IMR-90 (cell line): ENCODE data around the gene CST1. TPM values are rescaled to one million over a fixed set of nuclear protein-coding genes. Genes with fewer than 3 reads are reported as not detected.
"Not testable (repeated sequence)": the region's sequence is repeated elsewhere in the genome, so short reads cannot be mapped to it uniquely, and the experiment has no call there.

Experiments used
- ATAC-seq: fragments of 200-7000 bp; cut with Tn5 transposase; 2 replicates; pipeline ENCODE4 v1.9.1; 2020; ENCODE audit warnings: low read depth, mild to moderate bottlenecking, moderate library complexity
- BruUV-seq: library from RNA; stranded (reverse); fragments of 400-500 nt; replicated peaks from 2 replicates; lab custom pipeline; 2021; lab: Mats Ljungman, UMichigan
- CTCF ChIA-PET: fragments of 300-600 bp; formaldehyde crosslinking; extraction: SDS; loops from one replicate; lab custom pipeline; 2021; ENCODE audit warnings: antibody characterized with exemption; lab: Yijun Ruan, JAX
- POLR2A ChIA-PET: fragments of 300-600 bp; sonication (Branson Sonifier 250); formaldehyde crosslinking; loops from one replicate; lab custom pipeline; 2022; ENCODE audit warnings: antibody characterized with exemption; ENCODE audit not compliant: unreplicated experiment; lab: Charles Lee
- DNase-seq: peaks from one replicate; pipeline ENCODE4 v3.0.0; 2013
- H2AFZ ChIP-seq: replicated peaks from 2 replicates; pipeline ENCODE3; 2013; ENCODE audit warnings: low read length, mild to moderate bottlenecking; ENCODE audit not compliant: poor library complexity
- H2AK5ac ChIP-seq: 2 replicates; pipeline ENCODE4 v1.6.1; 2013; ENCODE audit warnings: low read depth, low read length, inconsistent platforms
- H2AK9ac ChIP-seq: replicated peaks from 2 replicates; pipeline ENCODE3; 2013; ENCODE audit warnings: mild to moderate bottlenecking, low read depth, low read length, moderate library complexity; ENCODE audit not compliant: poor library complexity
- H2BK120ac ChIP-seq: 2 replicates; pipeline ENCODE4 v1.6.1; 2013; ENCODE audit warnings: low read depth, low read length, inconsistent platforms
- H2BK15ac ChIP-seq: 3 replicates; pipeline ENCODE4 v1.6.1; 2013; ENCODE audit warnings: low read depth, low read length, inconsistent platforms
- H2BK20ac ChIP-seq: 2 replicates; pipeline ENCODE4 v1.6.1; 2013; ENCODE audit warnings: low read depth, mild to moderate bottlenecking, inconsistent platforms, low read length, moderate library complexity
- H2BK5ac ChIP-seq: 2 replicates; pipeline ENCODE4 v1.6.1; 2013; ENCODE audit warnings: mild to moderate bottlenecking, low read depth, low read length, inconsistent platforms; ENCODE audit not compliant: poor library complexity, severe bottlenecking
- H3K14ac ChIP-seq: replicated peaks from 2 replicates; pipeline ENCODE4 v1.6.1; 2013; ENCODE audit warnings: low read depth, low read length, inconsistent platforms
- H3K18ac ChIP-seq: 2 replicates; pipeline ENCODE4 v1.6.1; 2013; ENCODE audit warnings: low read depth, low read length, control low read depth
- H3K23ac ChIP-seq: 2 replicates; pipeline ENCODE4 v1.6.1; 2013; ENCODE audit warnings: low read depth, low read length, inconsistent platforms
- H3K27ac ChIP-seq: 2 replicates; pipeline ENCODE4 v1.5.1; 2013; ENCODE audit warnings: mild to moderate bottlenecking, control low read depth, low read length; ENCODE audit not compliant: insufficient read depth
- H3K27me3 ChIP-seq: 2 replicates; pipeline ENCODE4 v1.6.1; 2013; ENCODE audit warnings: low read length; ENCODE audit not compliant: control insufficient read depth, insufficient read depth
- H3K36me3 ChIP-seq: 2 replicates; pipeline ENCODE4 v1.6.1; 2013; ENCODE audit warnings: low read length, mixed read lengths; ENCODE audit not compliant: control insufficient read depth, insufficient read depth
- H3K4ac ChIP-seq: 2 replicates; pipeline ENCODE4 v1.6.1; 2013; ENCODE audit warnings: low read depth, low read length, inconsistent platforms
- H3K4me1 ChIP-seq: 2 replicates; pipeline ENCODE4 v1.6.1; 2013; ENCODE audit warnings: low read length, mixed read lengths; ENCODE audit not compliant: control insufficient read depth, insufficient read depth
- H3K4me2 ChIP-seq: 2 replicates; pipeline ENCODE4 v1.6.1; 2013; ENCODE audit warnings: low read depth, mild to moderate bottlenecking, control low read depth, low read length, moderate library complexity
- H3K4me3 ChIP-seq: 2 replicates; pipeline ENCODE4 v1.5.1; 2013; ENCODE audit warnings: low read depth, mild to moderate bottlenecking, control low read depth, low read length, moderate library complexity; ENCODE audit not compliant: insufficient read depth
- H3K56ac ChIP-seq: 2 replicates; pipeline ENCODE4 v1.6.1; 2013; ENCODE audit warnings: low read length, inconsistent platforms; ENCODE audit not compliant: insufficient read depth; ENCODE audit errors: extremely low read depth
- H3K79me1 ChIP-seq, 2 experiments: 2 replicates each; pipeline ENCODE4 v1.6.1; 2013; ENCODE audit warnings: low read length in 2 of 2, inconsistent platforms in 1 of 2, low read depth in 1 of 2
- H3K9ac ChIP-seq: 2 replicates; pipeline ENCODE4 v1.6.1; 2013; ENCODE audit warnings: low read depth, low read length, control low read depth
- H3K9me1 ChIP-seq: 2 replicates; pipeline ENCODE4 v1.6.1; 2013; ENCODE audit warnings: low read length, inconsistent platforms; ENCODE audit not compliant: insufficient read depth
- H3K9me3 ChIP-seq: 2 replicates; pipeline ENCODE4 v1.6.1; 2013; ENCODE audit warnings: low read length; ENCODE audit not compliant: control insufficient read depth, insufficient read depth
- H4K20me1 ChIP-seq: 2 replicates; pipeline ENCODE4 v1.6.1; 2013; ENCODE audit warnings: low read length, inconsistent platforms; ENCODE audit not compliant: insufficient read depth
- H4K5ac ChIP-seq: 2 replicates; pipeline ENCODE4 v1.6.1; 2013; ENCODE audit warnings: mild to moderate bottlenecking, low read depth, low read length, control low read depth
- H4K8ac ChIP-seq, 2 experiments: 2 replicates each; pipeline ENCODE4 v1.6.1; 2013; ENCODE audit warnings: low read depth in 2 of 2, low read length in 2 of 2, control low read depth in 1 of 2, inconsistent platforms in 1 of 2
- H4K91ac ChIP-seq: 2 replicates; pipeline ENCODE4 v1.6.1; 2013; ENCODE audit warnings: low read depth, low read length, inconsistent platforms; ENCODE audit not compliant: insufficient read depth
- WGBS, 2 experiments: methylation state at CpG; one replicate each; pipeline versions ENCODE4 v1.1.5 to v1.1.7; 2013; ENCODE audit warnings: missing lambda C conversion rate in 2 of 2; ENCODE audit not compliant: insufficient read length in 1 of 2; ENCODE audit errors: extremely low coverage in 2 of 2; 5-methylcytosine and 5-hydroxymethylcytosine counted together
- dilution Hi-C: fragments of 300-500 bp; cut with HindIII; formaldehyde crosslinking; loops from one replicate; pipeline ENCODE4 v1.14.3; 2018; ENCODE audit warnings: low sequenced_read_pairs; ENCODE audit not compliant: unreplicated experiment
- in situ Hi-C: fragments of 300-500 bp; cut with MboI; formaldehyde crosslinking; loops from 3 replicates; pipeline ENCODE4 v1.14.3; 2019; ENCODE audit warnings: low sequenced_read_pairs, inconsistent platforms, mixed read lengths
- intact Hi-C: fragments of 100-400 bp; cut with micrococcal nuclease; formaldehyde crosslinking; loops from 2 replicates; pipeline ENCODE4 v1.10.0; 2022
- polyA plus RNA-seq, 3 experiments: library from polyadenylated mRNA; depleted of rRNA; stranded (reverse); fragments of >200 nt; gene quantifications; 2 replicates each; pipeline ENCODE4 v1.2.3, GENCODE V29; 2012; ENCODE audit warnings: low replicate concordance in 1 of 3
- total RNA-seq: library from RNA; depleted of rRNA; stranded (reverse); fragments of >200 nt; gene quantifications from 2 replicates; pipeline ENCODE4 v1.2.3, GENCODE V29; 2012

The CST1 gene
- total and polyA plus RNA-seq, 2 of the 4 experiments (the other 2 are of a cell fraction), result not detected

- H4K8ac ChIP-seq, H3K9me1 ChIP-seq, H3K4me3 ChIP-seq, H2AK5ac ChIP-seq, H4K20me1 ChIP-seq, H3K23ac ChIP-seq, H3K14ac ChIP-seq, H4K91ac ChIP-seq, H2BK20ac ChIP-seq, H3K9ac ChIP-seq, POLR2A ChIA-PET, H3K18ac ChIP-seq, H2BK15ac ChIP-seq, dilution Hi-C loops, H3K27me3 ChIP-seq, H4K5ac ChIP-seq, H2BK5ac ChIP-seq, intact Hi-C loops, H3K4ac ChIP-seq, ATAC-seq, H2AFZ ChIP-seq, H2AK9ac ChIP-seq, H3K27ac ChIP-seq, H2BK120ac ChIP-seq, H3K36me3 ChIP-seq, H3K9me3 ChIP-seq, DNase-seq, H3K4me2 ChIP-seq, BruUV-seq, H3K79me1 ChIP-seq, H3K56ac ChIP-seq, H3K4me1 ChIP-seq, in situ Hi-C loops: not testable (repeated sequence)
- CTCF ChIA-PET, result interaction anchor here (1.1 kb wide), 1 partner anchor 14 kb away, joined by 4 read pairs; no protein-coding TSS in a partner anchor
Observed at GRCh38 chr20:23778676-23779075, 27.9 kb upstream of the CST1 start.

- BruUV-seq, H3K4me3 ChIP-seq, H3K4ac ChIP-seq, H2AK5ac ChIP-seq, H3K9me1 ChIP-seq, H3K4me2 ChIP-seq, DNase-seq, H3K56ac ChIP-seq, H3K23ac ChIP-seq, H4K8ac ChIP-seq, POLR2A ChIA-PET, H3K4me1 ChIP-seq, H3K79me1 ChIP-seq, H2BK5ac ChIP-seq, H4K20me1 ChIP-seq, H3K27me3 ChIP-seq, in situ Hi-C loops, H2BK120ac ChIP-seq, CTCF ChIA-PET, H2BK20ac ChIP-seq, H3K18ac ChIP-seq, H3K9ac ChIP-seq, H4K5ac ChIP-seq, H3K9me3 ChIP-seq, H2AK9ac ChIP-seq, H3K14ac ChIP-seq, H3K27ac ChIP-seq, H2AFZ ChIP-seq, H4K91ac ChIP-seq, dilution Hi-C loops, H3K36me3 ChIP-seq, H2BK15ac ChIP-seq, intact Hi-C loops, ATAC-seq: not testable (repeated sequence)
- WGBS, 2 experiments, result no CpG with 5 or more reads among the region's 8 CpGs
Observed at GRCh38 chr20:23777380-23777779, 26.6 kb upstream of the CST1 start.
